RCC 7860 (cell line): ENCODE measurements around the gene KIAA1671.
"Not testable (repeated sequence)": the region's sequence is repeated elsewhere in the genome, so short reads cannot be mapped to it uniquely, and the experiment has no call there.

ENCODE experiments used
- DNase-seq: peaks from one replicate; pipeline ENCODE4 v3.0.0-alpha.2; 2015; ENCODE audit warnings: low spot score
- FAIRE-seq: peaks from 2 replicates; lab custom pipeline; 2012; peaks lifted over from hg19 to GRCh38; lab: Jason Lieb, UNC

The KIAA1671 gene

GRCh38 chr22:24951942-24952836 is at the start of gene KIAA1671:
Gene KIAA1671 (plus strand): TSS chr22:24952716. CDS start chr22:25028000, 75,284 bp downstream.
- FAIRE-seq (no peak), DNase-seq (peak; percentile 67)

GRCh38 chr22:24905909-24906308 is 46.6 kb upstream of the KIAA1671 start:
- DNase-seq (no peak), FAIRE-seq (no peak)

- FAIRE-seq, DNase-seq: not testable (repeated sequence)
Measured at GRCh38 chr22:24907101-24907500, 45.4 kb upstream of the KIAA1671 start.

- FAIRE-seq = no peak
- no peak for DNase-seq
Measured at GRCh38 chr22:24920029-24920428, 32.5 kb upstream of the KIAA1671 start.

GRCh38 chr22:24925586-24926427 is 26.7 kb upstream of the KIAA1671 start:
- FAIRE-seq (no peak), DNase-seq (no peak)

- no peak for DNase-seq
- FAIRE-seq = no peak
Measured at GRCh38 chr22:24926428-24926725, 26.1 kb upstream of the KIAA1671 start.

GRCh38 chr22:24926849-24927579 is 25.5 kb upstream of the KIAA1671 start:
- no peak for DNase-seq
- FAIRE-seq = no peak

- FAIRE-seq (no peak), DNase-seq (no peak)
Measured at GRCh38 chr22:24928322-24928721, 24.2 kb upstream of the KIAA1671 start.

- FAIRE-seq = no peak
- DNase-seq = no peak
Measured at GRCh38 chr22:24930678-24931077, 21.8 kb upstream of the KIAA1671 start.

- DNase-seq = no peak
- FAIRE-seq = no peak
Measured at GRCh38 chr22:24935771-24936483, 16.6 kb upstream of the KIAA1671 start.

GRCh38 chr22:24937114-24937513 is 15.4 kb upstream of the KIAA1671 start:
- FAIRE-seq = no peak
- DNase-seq = no peak

- FAIRE-seq = no peak
- peak; percentile 28 for DNase-seq
Measured at GRCh38 chr22:24938741-24939341, 13.7 kb upstream of the KIAA1671 start.

GRCh38 chr22:24942301-24942700 is 10.2 kb upstream of the KIAA1671 start:
- no peak for FAIRE-seq
- no peak for DNase-seq

GRCh38 chr22:24944217-24944937 is 8.1 kb upstream of the KIAA1671 start:
- DNase-seq = no peak
- no peak for FAIRE-seq

GRCh38 chr22:24945430-24945829 is 7.1 kb upstream of the KIAA1671 start:
- no peak for FAIRE-seq

GRCh38 chr22:24947383-24947782 is 5.1 kb upstream of the KIAA1671 start:
- FAIRE-seq (no peak), DNase-seq (no peak)

More at GRCh38 chr22:24945430-24945829, 7.1 kb upstream of the KIAA1671 start:
- no peak for DNase-seq

GRCh38 chr22:24947881-24948280 is 4.6 kb upstream of the KIAA1671 start:
- FAIRE-seq (no peak), DNase-seq (no peak)

GRCh38 chr22:24948356-24949202 is 3.9 kb upstream of the KIAA1671 start:
- FAIRE-seq = no peak
- DNase-seq = no peak
